ENCODE measurements around the gene ARAP2. TPM values are rescaled to one million over a fixed set of nuclear protein-coding genes. Genes with fewer than 3 reads are reported as not detected.

ARAP2 gene
- total RNA-seq, 1 experiment from 2014 or later, result 5.5 TPM

- in situ Hi-C loops (cut with HindIII; ENCODE audit: low pct_unique_long_range_greater_than_20kb, low sequenced_read_pairs), result no loop called here
- H3K4me1 ChIP-seq (ENCODE audit: control insufficient read depth, insufficient read depth, low read length), result no peaks in the 10 kb centered on the region
- no peak overlapping the region for H3K4me3 ChIP-seq (ENCODE audit: low read depth in 2 of 2, low read length in 2 of 2)
- BruUV-seq (replicated peaks), result no TSS peak
- intact Hi-C loops (cut with micrococcal nuclease; ENCODE audit: unreplicated experiment), result no loop called here
- no peak overlapping the region for H3K27ac ChIP-seq (ENCODE audit: low read length)
- H3K9me3 ChIP-seq (ENCODE audit: control insufficient read depth, insufficient read depth, low read depth, low read length), result no peaks in the 10 kb centered on the region
- H3K36me3 ChIP-seq (ENCODE audit: control insufficient read depth, insufficient read depth, low read length), result no peaks in the 10 kb centered on the region; the same call in 1 of the 2 replicates
- ChIA-PET CTCF (no interaction called here), POLR2A (no interaction called here)
- TF ChIP-seq SIN3A (IDR thresholded peaks at IDR 0.05; ENCODE audit: borderline replicate concordance, insufficient read depth, low read depth, low read length) (no peak), REST (IDR thresholded peaks at IDR 0.05; ENCODE audit: insufficient read depth in 1 of 2, low read depth in 2 of 2, low read length in 1 of 2) (no peak), POLR2AphosphoS5 (IDR thresholded peaks at IDR 0.05; ENCODE audit: low read depth, low read length) (no peak), CTCF (IDR thresholded peaks at IDR 0.05) (no peak), TCF7L2 (IDR thresholded peaks at IDR 0.05; ENCODE audit: low read depth, low read length) (no peak)
- ATAC-seq (no peak), DNase-seq (ENCODE audit: low read depth, low spot score) (no peak)
- no peaks in the 10 kb centered on the region for H3K27me3 ChIP-seq (ENCODE audit: control insufficient read depth, insufficient read depth, low read length)
These were observed 217.1 kb downstream of the ARAP2 start for GRCh38 chr4:36027203-36027602.

GRCh38 chr4:36026348-36026880, 217.9 kb downstream of the ARAP2 start:
- H3K36me3 ChIP-seq (ENCODE audit: control insufficient read depth, insufficient read depth, low read length), result no peaks in the 10 kb centered on the region; the same call in 1 of the 2 replicates
- ATAC-seq (no peak), DNase-seq (ENCODE audit: low read depth, low spot score) (no peak)
- CTCF ChIA-PET, result no interaction called here
- H3K9me3 ChIP-seq (ENCODE audit: control insufficient read depth, insufficient read depth, low read depth, low read length), result no peaks in the 10 kb centered on the region
- H3K27ac ChIP-seq (ENCODE audit: low read length), result no peak overlapping the region
- intact Hi-C loops (cut with micrococcal nuclease; ENCODE audit: unreplicated experiment) (no loop called here), in situ Hi-C loops (cut with HindIII; ENCODE audit: low pct_unique_long_range_greater_than_20kb, low sequenced_read_pairs) (no loop called here)
- H3K4me1 ChIP-seq (ENCODE audit: control insufficient read depth, insufficient read depth, low read length), result no peaks in the 10 kb centered on the region
- POLR2A ChIA-PET, result no interaction called here
- TF ChIP-seq POLR2AphosphoS5 (IDR thresholded peaks at IDR 0.05; ENCODE audit: low read depth, low read length) (no peak), TCF7L2 (IDR thresholded peaks at IDR 0.05; ENCODE audit: low read depth, low read length) (no peak), SIN3A (IDR thresholded peaks at IDR 0.05; ENCODE audit: borderline replicate concordance, insufficient read depth, low read depth, low read length) (no peak), REST (IDR thresholded peaks at IDR 0.05; ENCODE audit: insufficient read depth in 1 of 2, low read depth in 2 of 2, low read length in 1 of 2) (no peak), CTCF (IDR thresholded peaks at IDR 0.05) (no peak)
- no peak overlapping the region for H3K4me3 ChIP-seq (ENCODE audit: low read depth in 2 of 2, low read length in 2 of 2)
- no peaks in the 10 kb centered on the region for H3K27me3 ChIP-seq (ENCODE audit: control insufficient read depth, insufficient read depth, low read length)
- no TSS peak for BruUV-seq (replicated peaks)

All from Panc1 (cell line).